Left lung (tissue), 14 donors: Measurements from ENCODE around the gene CD274. TPM values are rescaled to one million over a fixed set of nuclear protein-coding genes. Genes with fewer than 3 reads are reported as not detected.

Source experiments
- ATAC-seq: fragments of 200-7000 bp; cut with Tn5 transposase; one replicate; pipeline ENCODE4 v1.9.1; 2020; ENCODE audit warnings: moderate library complexity
- DNase-seq, 4 donors: peaks; one replicate each; pipeline ENCODE4 v3.0.0-alpha.2; 2013 to 2020
- H3K27ac ChIP-seq, 2 donors: fragments of 200-600 bp; sonication (generic) in 1 of 2; one replicate each; pipeline versions ENCODE4 v1.5.0 to v1.8.0; 2020 to 2021
- H3K27me3 ChIP-seq, 2 donors: fragments of 200-600 bp; sonication (generic) in 1 of 2; one replicate each; pipeline versions ENCODE4 v1.5.0 to v1.8.0; 2020 to 2021
- H3K36me3 ChIP-seq, 2 donors: fragments of 200-600 bp; sonication (generic) in 1 of 2; one replicate each; pipeline versions ENCODE4 v1.5.0 to v1.8.0; 2020 to 2021
- H3K4me1 ChIP-seq, 2 donors: fragments of 200-600 bp; one replicate each; pipeline ENCODE4 v1.8.0; 2021
- H3K4me3 ChIP-seq, 2 donors: fragments of 200-600 bp; sonication (generic) in 1 of 2; one replicate each; pipeline versions ENCODE4 v1.5.0 to v1.8.0; 2020 to 2021; ENCODE audit warnings: mild to moderate bottlenecking in 1 of 2
- H3K9me3 ChIP-seq, 2 donors: fragments of 200-600 bp; sonication (generic) in 1 of 2; one replicate each; pipeline versions ENCODE4 v1.5.0 to v1.8.0; 2020 to 2021
- CTCF ChIP-seq, 2 donors: fragments of 200-600 bp; sonication (generic) in 1 of 2; IDR thresholded peaks; one replicate each; pipeline versions ENCODE4 v1.5.0 to v1.8.0; 2021; ENCODE audit warnings: antibody characterized with exemption in 2 of 2
- intact Hi-C, 2 donors: fragments of 100-400 bp; cut with DNase I; formaldehyde crosslinking; loops; one replicate each; pipeline versions ENCODE4 v1.11.2 to v1.14.2; 2022
- long read RNA-seq, 12 donors: library from polyadenylated mRNA in 2 of 12; unstranded in 2 of 12; transcript quantifications; one replicate each; pipeline ENCODE4 v2.0.0 and lab custom pipeline, GENCODE V29; 2019 to 2026
- polyA plus RNA-seq, 6 donors: library from polyadenylated mRNA; unstranded; fragments of 120-200 nt; gene quantifications; one replicate each; pipeline ENCODE4 v1.2.1, GENCODE V29; 2013; ENCODE audit not compliant: insufficient read length in 6 of 6
- total RNA-seq, 2 donors: library from RNA; stranded (reverse); fragmentation: NEBNext Ultra II Directional; extraction: Animal tissue kit (Norgen Biotek cat#: 25700); gene quantifications; one replicate each; pipeline ENCODE4 v1.2.1, GENCODE V29; 2021
- donor health status: DM: no; HTN: yes; CAD: no.
- donor health status: DM: no; HTN: no; CAD: no.

Gene CD274
- total RNA-seq (10 to 100 TPM in 1 of 2 donors, 1 to 10 TPM in 1; 9.4 to 21.1 TPM), polyA plus RNA-seq (1 to 10 TPM in 4 of 6 donors, under 1 TPM in 2; 0.24 to 1.3 (median 1.0) TPM)
- long read RNA-seq, donor 1, result 0 reads
- long read RNA-seq, donor 2, result 0 reads
- long read RNA-seq, donor 3, result 0 reads
- long read RNA-seq, donor 4, partial matches to known transcripts, result 1 of 1 reads
- long read RNA-seq, donor 4, other reads (novel, unspliced or antisense), result 0 of 1 reads
- long read RNA-seq, donor 5, result 0 reads
- long read RNA-seq, donor 6, result 0 reads
- long read RNA-seq, donor 7, result 0 reads
- long read RNA-seq, donor 8, result 0 reads
- long read RNA-seq, donor 9, result 0 reads
- long read RNA-seq, donor 10, partial matches to known transcripts, result 1 of 4 reads
- long read RNA-seq, donor 10, other reads (novel, unspliced or antisense), result 1 of 4 reads
- long read RNA-seq, donor 11, result 0 reads
- long read RNA-seq, donor 12, result 0 reads

- no peaks in the 10 kb centered on the region for H3K36me3 ChIP-seq
- DNase-seq, result peak; percentile 72 to 98 (median 92)
- ATAC-seq, result peak; percentile 97
- H3K4me3 ChIP-seq, result peak within 1 kb of the TSS; percentile 46 to 63
- no peaks in the 10 kb centered on the region for H3K9me3 ChIP-seq
- H3K4me1 ChIP-seq, result peaks cover 8 to 75% of the 10 kb centered on the region in 2 donors
- TF ChIP-seq CTCF (IDR thresholded peaks at IDR 0.05), result peak; percentile 59 to 67
- intact Hi-C loops, result loop anchor here in 1 of 2 donors (5.0 kb wide), 1 partner anchor 142 kb away; no protein-coding TSS in a partner anchor
- H3K27ac ChIP-seq, result peak within 1 kb of the TSS; percentile 90 to 91
- H3K27me3 ChIP-seq, result no peaks in the 10 kb centered on the region
These were observed at the start of gene CD274 for GRCh38 chr9:5450359-5451091. TSS of gene CD274 (plus strand) at chr9:5450542. CDS start at chr9:5456114, 5,572 bp downstream.

GRCh38 chr9:5402217-5402616, 48.1 kb upstream of the CD274 start:
- no peak for TF ChIP-seq CTCF (IDR thresholded peaks at IDR 0.05)
- Histone ChIP-seq H3K27ac (no peak overlapping the region), H3K4me3 (no peak overlapping the region), H3K9me3 (peaks cover 0 to 23% of the 10 kb centered on the region in 2 donors), H3K4me1 (no peaks in the 10 kb centered on the region), H3K36me3 (no peaks in the 10 kb centered on the region), H3K27me3 (no peaks in the 10 kb centered on the region)
- intact Hi-C loops, result no loop called here
- DNase-seq, result no peak
- no peak for ATAC-seq

GRCh38 chr9:5408596-5408995, 41.7 kb upstream of the CD274 start:
- H3K4me3 ChIP-seq, result no peak overlapping the region
- no peaks in the 10 kb centered on the region for H3K27me3 ChIP-seq
- no peak overlapping the region for H3K27ac ChIP-seq
- H3K36me3 ChIP-seq, result peaks cover 0 to 9% of the 10 kb centered on the region in 2 donors
- intact Hi-C loops, result no loop called here
- DNase-seq, result no peak
- no peak for TF ChIP-seq CTCF (IDR thresholded peaks at IDR 0.05)
- ATAC-seq, result no peak
- peaks cover 0 to 46% of the 10 kb centered on the region in 2 donors for H3K9me3 ChIP-seq
- H3K4me1 ChIP-seq, result no peaks in the 10 kb centered on the region

GRCh38 chr9:5416953-5417352, 33.4 kb upstream of the CD274 start:
- no peak for TF ChIP-seq CTCF (IDR thresholded peaks at IDR 0.05)
- Histone ChIP-seq H3K4me1 (no peaks in the 10 kb centered on the region), H3K4me3 (no peak overlapping the region), H3K36me3 (peaks cover 0 to 11% of the 10 kb centered on the region in 2 donors), H3K27ac (no peak overlapping the region), H3K27me3 (no peaks in the 10 kb centered on the region), H3K9me3 (peaks cover 0 to 3% of the 10 kb centered on the region in 2 donors)
- DNase-seq (no peak), ATAC-seq (no peak)
- intact Hi-C loops, result no loop called here

- no peak for ATAC-seq
These were observed 31.9 kb upstream of the CD274 start for GRCh38 chr9:5418481-5418880.

More at GRCh38 chr9:5418481-5418880, 31.9 kb upstream of the CD274 start:
- intact Hi-C loops, result no loop called here
- H3K4me3 ChIP-seq, result no peak overlapping the region
- TF ChIP-seq CTCF (IDR thresholded peaks at IDR 0.05), result no peak
- H3K27me3 ChIP-seq, result no peaks in the 10 kb centered on the region
- peaks cover 0 to 11% of the 10 kb centered on the region in 2 donors for H3K36me3 ChIP-seq
- no peak for DNase-seq
- H3K4me1 ChIP-seq, result no peaks in the 10 kb centered on the region
- peaks cover 0 to 3% of the 10 kb centered on the region in 2 donors for H3K9me3 ChIP-seq
- H3K27ac ChIP-seq, result no peak overlapping the region
